Upper lobe of left lung (tissue), 6 donors: ENCODE data around the gene SLC22A3. TPM values are rescaled to one million over a fixed set of nuclear protein-coding genes. Genes with fewer than 3 reads are reported as not detected.
"Not testable (repeated sequence)": the region's sequence is repeated elsewhere in the genome, so short reads cannot be mapped to it uniquely, and the experiment has no call there.

Experiments
- ATAC-seq, 2 donors: fragments of 200-7000 bp; cut with Tn5 transposase; one replicate each; pipeline ENCODE4 v1.9.1; 2022; ENCODE audit warnings: mild to moderate bottlenecking in 2 of 2, moderate library complexity in 2 of 2; ENCODE audit not compliant: low FRiP score in 2 of 2
- DNase-seq, 2 donors: peaks; one replicate each; pipeline ENCODE4 v3.0.0-alpha.2; 2019 to 2020
- H3K27ac ChIP-seq, 4 donors: fragments of 200-600 bp; sonication (generic); one replicate each; pipeline ENCODE4 v1.5.1; 2016 to 2019
- H3K27me3 ChIP-seq, 4 donors: fragments of 200-600 bp; sonication (generic); one replicate each; pipeline ENCODE4 v1.5.1; 2017 to 2019
- H3K36me3 ChIP-seq, 4 donors: fragments of 200-600 bp; sonication (generic); one replicate each; pipeline ENCODE4 v1.5.1; 2016 to 2019
- H3K4me1 ChIP-seq, 4 donors: fragments of 200-600 bp; sonication (generic); one replicate each; pipeline ENCODE4 v1.5.1; 2018 to 2019
- H3K4me3 ChIP-seq, 4 donors: fragments of 200-600 bp; sonication (generic); one replicate each; pipeline ENCODE4 v1.5.1; 2017 to 2019; ENCODE audit warnings: mild to moderate bottlenecking in 2 of 4, moderate library complexity in 1 of 4
- H3K9me3 ChIP-seq, 4 donors: fragments of 200-600 bp; sonication (generic); one replicate each; pipeline ENCODE4 v1.5.1; 2018 to 2019
- CTCF ChIP-seq, 6 experiments: fragments of 450-650 bp in 4 of 6; fragments of 200-600 bp in 2 of 6; sonication (generic) in 2 of 6; IDR thresholded peaks; one replicate each; pipeline ENCODE4 v1.5.1; 2016 to 2019; ENCODE audit warnings: antibody characterized with exemption in 6 of 6
- EP300 ChIP-seq, 4 donors: sonication (generic); formaldehyde crosslinking; IDR thresholded peaks; one replicate each; pipeline ENCODE4 v1.5.1; 2017; ENCODE audit warnings: antibody characterized with exemption in 4 of 4, control low read depth in 2 of 4
- POLR2A ChIP-seq, 4 donors: fragments of 450-650 bp; IDR thresholded peaks; one replicate each; pipeline ENCODE4 v1.5.1; 2016 to 2017; ENCODE audit warnings: antibody characterized with exemption in 4 of 4, mild to moderate bottlenecking in 2 of 4
- POLR2AphosphoS5 ChIP-seq, 2 donors: sonication (generic); formaldehyde crosslinking; IDR thresholded peaks; one replicate each; pipeline ENCODE4 v1.5.1; 2017; ENCODE audit warnings: antibody characterized with exemption in 2 of 2
- whole genome bisulfite sequencing, 2 donors: methylation state at CpG; one replicate each; pipeline ENCODE4 v1.1.5; 2017 to 2018; 5-methylcytosine and 5-hydroxymethylcytosine counted together
- total RNA-seq, 6 donors: library from RNA; depleted of rRNA in 4 of 6; stranded (reverse); fragments of >200 nt in 4 of 6; gene quantifications; one replicate each; pipeline versions ENCODE4 v1.1.0 to v1.2.1, GENCODE V29; 2016 to 2021
- donor health status: DM: no; HTN: no; CAD: no; lungs with moderate emphysema.
- donor health status: DM: no; HTN: yes; CAD: no; lungs with severe emphysema.

SLC22A3 gene
- 10 to 100 TPM; 17.7 to 68.1 (median 44.8) TPM for total RNA-seq

- Histone ChIP-seq H3K4me1 (peaks cover 0 to 19% (median 5%) of the 10 kb centered on the region in 4 donors), H3K27ac (peak within 1 kb of the TSS; percentile 67 to 85 (median 76)), H3K9me3 (no peaks in the 10 kb centered on the region), H3K36me3 (no peaks in the 10 kb centered on the region), H3K4me3 (peak within 1 kb of the TSS; percentile 25 to 59 (median 52)), H3K27me3 (peaks cover 0 to 6% (median 0%) of the 10 kb centered on the region in 4 donors)
- 0% methylated on average over 19 of the region's 105 CpGs; no CpG with 5 or more reads in 1 of the 2 donors for WGBS, 2 donors
- ATAC-seq (peak; percentile 75 to 79), DNase-seq (peak; percentile 51 to 94)
- TF ChIP-seq POLR2AphosphoS5 (IDR thresholded peaks at IDR 0.05) (peak in 1 of 2 donors; percentile 16), EP300 (IDR thresholded peaks at IDR 0.05) (no peak), CTCF (IDR thresholded peaks at IDR 0.05) (peak in 3 of 6 experiments; percentile 10 to 42 (median 24)), POLR2A (IDR thresholded peaks at IDR 0.05) (peak in 1 of 4 donors; percentile 58)
Measured at GRCh38 chr6:160348223-160349019, at the start of gene SLC22A3. Gene SLC22A3, plus strand, starts transcription at chr6:160348378. Its CDS starts 42 bp downstream, at chr6:160348420.

GRCh38 chr6:160299559-160299958 lies 48.6 kb upstream of the SLC22A3 start:
- DNase-seq (no peak), ATAC-seq (no peak)
- Histone ChIP-seq H3K27ac (no peak overlapping the region), H3K4me3 (no peak overlapping the region), H3K4me1 (no peaks in the 10 kb centered on the region), H3K36me3 (no peaks in the 10 kb centered on the region), H3K9me3 (no peaks in the 10 kb centered on the region), H3K27me3 (no peaks in the 10 kb centered on the region)
- TF ChIP-seq POLR2AphosphoS5 (IDR thresholded peaks at IDR 0.05) (no peak), EP300 (IDR thresholded peaks at IDR 0.05) (no peak), CTCF (IDR thresholded peaks at IDR 0.05) (no peak), POLR2A (IDR thresholded peaks at IDR 0.05) (no peak)
- 91 to 95% methylated on average over 11 of the region's 11 CpGs for WGBS, 2 donors

GRCh38 chr6:160300076-160300695 lies 48.0 kb upstream of the SLC22A3 start:
- H3K9me3 ChIP-seq: no peaks in the 10 kb centered on the region
- no peak overlapping the region for H3K27ac ChIP-seq
- TF ChIP-seq POLR2AphosphoS5 (IDR thresholded peaks at IDR 0.05) (no peak), EP300 (IDR thresholded peaks at IDR 0.05) (no peak), CTCF (IDR thresholded peaks at IDR 0.05) (no peak), POLR2A (IDR thresholded peaks at IDR 0.05) (no peak)
- peak in 1 of 2 donors; percentile 33 for DNase-seq
- no peaks in the 10 kb centered on the region for H3K36me3 ChIP-seq
- no peak overlapping the region for H3K4me3 ChIP-seq
- WGBS, 2 donors: 63 to 66% methylated on average over 9 to 15 of the region's 15 CpGs
- ATAC-seq: no peak
- H3K27me3 ChIP-seq: no peaks in the 10 kb centered on the region
- H3K4me1 ChIP-seq: no peaks in the 10 kb centered on the region

GRCh38 chr6:160301339-160301738 lies 46.8 kb upstream of the SLC22A3 start:
- no peak for TF ChIP-seq CTCF (IDR thresholded peaks at IDR 0.05)
- Histone ChIP-seq H3K36me3 (no peaks in the 10 kb centered on the region), H3K27ac (no peak overlapping the region), H3K4me3 (no peak overlapping the region), H3K4me1 (no peaks in the 10 kb centered on the region), H3K9me3 (no peaks in the 10 kb centered on the region), H3K27me3 (no peaks in the 10 kb centered on the region)
- WGBS, 2 donors: 34 to 80% methylated on average over 3 to 4 of the region's 4 CpGs
- no peak for DNase-seq
- no peak for ATAC-seq

GRCh38 chr6:160302431-160303082 lies 45.6 kb upstream of the SLC22A3 start:
- not testable (repeated sequence) for H3K27me3 ChIP-seq, DNase-seq, H3K4me1 ChIP-seq, H3K4me3 ChIP-seq, H3K9me3 ChIP-seq, H3K36me3 ChIP-seq, ATAC-seq, H3K27ac ChIP-seq
- WGBS, 2 donors: 76 to 77% methylated on average over 2 of the region's 2 CpGs
